ENCODE measurements around the gene TNN.

TNN gene

GRCh38 chr1:175124861-175125260 is 57.2 kb downstream of the TNN start:
- Histone ChIP-seq H3K27me3 (replicated peaks) (no peaks in the 10 kb centered on the region), H3K36me3 (replicated peaks) (no peaks in the 10 kb centered on the region), H3K27ac (no peak overlapping the region), H3K4me3 (ENCODE audit: low read depth, low read length) (no peak overlapping the region)
- DNase-seq, result no peak
- in situ Hi-C loops (cut with HindIII; ENCODE audit: low pct_ligation_motif_present, low sequenced_read_pairs), result no loop called here
- TF ChIP-seq CTCF (IDR thresholded peaks at IDR 0.05; ENCODE audit: low read depth, low read length, missing control alignments), result no peak

- Histone ChIP-seq H3K27ac (no peak overlapping the region), H3K4me3 (ENCODE audit: low read depth, low read length) (no peak overlapping the region), H3K27me3 (replicated peaks) (no peaks in the 10 kb centered on the region), H3K36me3 (replicated peaks) (no peaks in the 10 kb centered on the region)
- in situ Hi-C loops (cut with HindIII; ENCODE audit: low pct_ligation_motif_present, low sequenced_read_pairs), result no loop called here
- DNase-seq, result no peak
- TF ChIP-seq CTCF (IDR thresholded peaks at IDR 0.05; ENCODE audit: low read depth, low read length, missing control alignments), result no peak
These were observed 58.7 kb downstream of the TNN start for GRCh38 chr1:175126347-175126746.

GRCh38 chr1:175127565-175127964 is 59.9 kb downstream of the TNN start:
- H3K27ac ChIP-seq, result no peak overlapping the region
- no peak for DNase-seq
- TF ChIP-seq CTCF (IDR thresholded peaks at IDR 0.05; ENCODE audit: low read depth, low read length, missing control alignments), result no peak
- no peak overlapping the region for H3K4me3 ChIP-seq (ENCODE audit: low read depth, low read length)
- no peaks in the 10 kb centered on the region for H3K27me3 ChIP-seq (replicated peaks)
- in situ Hi-C loops (cut with HindIII; ENCODE audit: low pct_ligation_motif_present, low sequenced_read_pairs), result no loop called here
- H3K36me3 ChIP-seq (replicated peaks), result no peaks in the 10 kb centered on the region

GRCh38 chr1:175128523-175128922 is 60.9 kb downstream of the TNN start:
- TF ChIP-seq CTCF (IDR thresholded peaks at IDR 0.05; ENCODE audit: low read depth, low read length, missing control alignments), result no peak
- H3K27me3 ChIP-seq (replicated peaks), result no peaks in the 10 kb centered on the region
- in situ Hi-C loops (cut with HindIII; ENCODE audit: low pct_ligation_motif_present, low sequenced_read_pairs), result no loop called here
- no peak for DNase-seq
- H3K4me3 ChIP-seq (ENCODE audit: low read depth, low read length), result no peak overlapping the region
- no peaks in the 10 kb centered on the region for H3K36me3 ChIP-seq (replicated peaks)
- H3K27ac ChIP-seq, result no peak overlapping the region

- no peak for DNase-seq
- Histone ChIP-seq H3K27ac (no peak overlapping the region), H3K4me3 (ENCODE audit: low read depth, low read length) (no peak overlapping the region), H3K36me3 (replicated peaks) (no peaks in the 10 kb centered on the region), H3K27me3 (replicated peaks) (no peaks in the 10 kb centered on the region)
- no peak for TF ChIP-seq CTCF (IDR thresholded peaks at IDR 0.05; ENCODE audit: low read depth, low read length, missing control alignments)
- in situ Hi-C loops (cut with HindIII; ENCODE audit: low pct_ligation_motif_present, low sequenced_read_pairs), result no loop called here
These were observed 61.5 kb downstream of the TNN start for GRCh38 chr1:175129182-175129581.

- TF ChIP-seq CTCF (IDR thresholded peaks at IDR 0.05; ENCODE audit: low read depth, low read length, missing control alignments), result no peak
- Histone ChIP-seq H3K4me3 (ENCODE audit: low read depth, low read length) (no peak overlapping the region), H3K36me3 (replicated peaks) (no peaks in the 10 kb centered on the region), H3K27ac (no peak overlapping the region), H3K27me3 (replicated peaks) (no peaks in the 10 kb centered on the region)
- DNase-seq, result no peak
- in situ Hi-C loops (cut with HindIII; ENCODE audit: low pct_ligation_motif_present, low sequenced_read_pairs), result no loop called here
These were observed 62.0 kb downstream of the TNN start for GRCh38 chr1:175129644-175129996.

Measured in brain microvascular endothelial cell (primary cell).